PC-9 (cell line): ENCODE results near the gene BSCL2. TPM values are rescaled to one million over a fixed set of nuclear protein-coding genes. Genes with fewer than 3 reads are reported as not detected.

ENCODE experiments used
- BruUV-seq: library from RNA; stranded (reverse); fragments of 400-500 nt; replicated peaks from 2 replicates; lab custom pipeline; 2021; lab: Mats Ljungman, UMichigan
- CTCF ChIA-PET: fragments of 300-600 bp; sonication (Branson Sonifier 250); formaldehyde crosslinking; loops from one replicate; lab custom pipeline; 2022; ENCODE audit warnings: antibody characterized with exemption; lab: Charles Lee
- POLR2A ChIA-PET: fragments of 300-600 bp; sonication (Branson Sonifier 250); formaldehyde crosslinking; loops from one replicate; lab custom pipeline; 2022; ENCODE audit warnings: antibody characterized with exemption; ENCODE audit not compliant: unreplicated experiment; lab: Charles Lee
- DNase-seq, 2 experiments: peaks; one replicate each; pipeline versions ENCODE4 v3.0.0 to v3.0.0-alpha.2; 2015 to 2022; ENCODE audit warnings: mixed read lengths in 1 of 2
- H2AFZ ChIP-seq: fragments of 200-600 bp; sonication (generic); 2 replicates; pipeline ENCODE4 v1.8.1; 2017; ENCODE audit warnings: antibody characterized with exemption
- H3F3A ChIP-seq: fragments of 200-600 bp; sonication (generic); 2 replicates; pipeline ENCODE4 v1.8.1; 2017; ENCODE audit warnings: antibody characterized with exemption, mild to moderate bottlenecking, low read depth; ENCODE audit not compliant: insufficient read depth
- H3K27ac ChIP-seq: fragments of 200-600 bp; sonication (generic); 2 replicates; pipeline ENCODE4 v1.6.1; 2016; ENCODE audit warnings: mixed run types
- H3K27me3 ChIP-seq: fragments of 200-600 bp; sonication (generic); 2 replicates; pipeline ENCODE4 v1.6.1; 2016; ENCODE audit warnings: low read depth, mixed run types; ENCODE audit not compliant: insufficient read depth
- H3K36me3 ChIP-seq: fragments of 200-600 bp; sonication (generic); 2 replicates; pipeline ENCODE4 v1.6.1; 2016; ENCODE audit warnings: low read depth, mixed run types
- H3K4me1 ChIP-seq: fragments of 200-600 bp; sonication (generic); replicated peaks from 2 replicates; pipeline ENCODE4 v1.6.1; 2016; ENCODE audit warnings: mixed run types; ENCODE audit not compliant: insufficient read depth
- H3K4me2 ChIP-seq: fragments of 200-600 bp; sonication (generic); 2 replicates; pipeline ENCODE4 v1.6.1; 2017; ENCODE audit warnings: mixed run types
- H3K4me3 ChIP-seq: fragments of 200-600 bp; sonication (generic); 2 replicates; pipeline ENCODE4 v1.6.1; 2016; ENCODE audit warnings: mixed run types
- H3K79me2 ChIP-seq: fragments of 200-600 bp; sonication (generic); 2 replicates; pipeline ENCODE4 v1.6.1; 2017; ENCODE audit warnings: low read depth, mixed run types
- H3K9me2 ChIP-seq: fragments of 200-600 bp; sonication (generic); 2 replicates; pipeline ENCODE4 v1.8.1; 2017; ENCODE audit warnings: mild to moderate bottlenecking; ENCODE audit not compliant: insufficient read depth
- H3K9me3 ChIP-seq: fragments of 200-600 bp; sonication (generic); 2 replicates; pipeline ENCODE4 v1.8.1; 2016; ENCODE audit warnings: low read depth; ENCODE audit not compliant: insufficient read depth
- H4K20me1 ChIP-seq: fragments of 200-600 bp; sonication (generic); 2 replicates; pipeline ENCODE4 v1.8.1; 2017; ENCODE audit not compliant: insufficient read depth
- EZH2 ChIP-seq: fragments of 200-600 bp; sonication (generic); IDR thresholded peaks from 2 replicates; pipeline ENCODE4 v1.8.0; 2017; ENCODE audit warnings: antibody characterized with exemption, low read depth
- intact Hi-C: fragments of 100-400 bp; cut with micrococcal nuclease; formaldehyde crosslinking; loops from one replicate; pipeline ENCODE4 v1.10.0; 2022; ENCODE audit not compliant: unreplicated experiment
- total RNA-seq: library from RNA; stranded (reverse); gene quantifications from 2 replicates; pipeline ENCODE4 v1.2.3, GENCODE V29; 2021
- TF ChIP-seq, protein P1 (sequence below): fragments of 200-600 bp; sonication (generic); conservative IDR thresholded peaks from 2 replicates; pipeline ENCODE4 v1.6.1; 2017; ENCODE audit warnings: mixed run types, antibody characterized with exemption, mild to moderate bottlenecking, moderate library complexity

The BSCL2 gene
- total RNA-seq, 1 experiment from 2014 or later = 201 TPM

DNA sequence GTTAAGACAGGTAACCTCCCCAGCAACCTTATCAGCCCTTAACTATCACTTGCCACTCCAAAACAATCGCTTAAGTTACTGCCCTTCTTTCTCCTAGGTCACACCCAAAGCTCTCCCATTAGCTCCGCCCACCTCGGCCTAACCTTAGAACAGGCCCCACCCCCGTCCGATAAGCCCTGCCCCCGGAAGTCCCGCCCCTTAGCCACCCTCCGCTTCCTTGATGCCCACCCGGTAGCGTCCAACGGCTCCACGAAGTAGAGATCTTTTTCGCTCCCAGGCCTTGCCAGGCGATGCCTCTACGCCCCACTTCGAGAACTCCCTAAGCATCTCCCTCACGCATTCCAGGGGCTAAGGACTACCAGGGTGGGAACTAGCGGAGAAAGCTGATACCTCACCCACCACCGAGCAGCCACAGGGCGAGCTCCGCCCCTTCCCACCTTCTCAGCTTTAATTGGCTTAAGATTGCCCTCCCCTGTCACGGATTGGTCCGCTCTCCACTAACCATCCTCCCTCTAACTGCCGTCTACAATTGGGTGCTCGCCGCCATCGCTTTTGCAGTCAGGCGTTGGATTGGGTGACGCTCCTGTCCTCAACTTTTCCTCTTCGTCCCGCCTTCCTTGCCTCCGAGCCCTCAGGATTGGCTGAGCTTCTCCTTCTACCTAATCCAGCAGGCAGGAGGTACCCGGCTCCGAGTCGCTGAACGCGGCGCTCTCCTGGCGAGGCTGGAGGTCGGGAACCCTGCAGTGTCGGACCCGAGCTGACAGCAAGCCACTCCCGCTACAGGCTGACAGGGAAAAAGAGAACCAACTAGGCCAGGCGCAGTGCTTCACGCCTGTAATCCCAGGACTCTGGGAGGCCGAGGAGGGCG lies 46.7 kb upstream of the BSCL2 start, which contains the start of gene ZBTB3:
Gene ZBTB3, minus strand, starts transcription at position 425 of the 868 bp plus-strand sequence. CDS start 496 bp downstream, outside the sequence.
- Histone ChIP-seq H4K20me1 (no peaks in the 10 kb centered on the region), H3K4me2 (peak within 1 kb of the TSS; percentile 83), H3K36me3 (no peaks in the 10 kb centered on the region), H2AFZ (peak within 1 kb of the TSS; percentile 96), H3K27ac (peak within 1 kb of the TSS; percentile 46), H3K9me2 (no peaks in the 10 kb centered on the region), H3K4me3 (peak within 1 kb of the TSS; percentile 63), H3K4me1 (peaks cover 17% of the 10 kb centered on the region), H3K9me3 (no peaks in the 10 kb centered on the region), H3K27me3 (no peaks in the 10 kb centered on the region), H3F3A (peaks cover 29% of the 10 kb centered on the region; the same call in 1 of the 2 replicates), H3K79me2 (peaks cover 17% of the 10 kb centered on the region)
- peak; percentile 98 for DNase-seq
- POLR2A ChIA-PET = interaction anchor here (0.6 to 1.6 kb wide), 33 partner anchors 8 to 1240 kb away, joined by 3 to 50 read pairs (median 5); partner anchors contain the start of genes B3GAT3, C11orf98, CSKMT and EEF1G
- BruUV-seq = no TSS peak
- TF ChIP-seq EZH2 = no peak
- TF ChIP-seq, protein P1, sequence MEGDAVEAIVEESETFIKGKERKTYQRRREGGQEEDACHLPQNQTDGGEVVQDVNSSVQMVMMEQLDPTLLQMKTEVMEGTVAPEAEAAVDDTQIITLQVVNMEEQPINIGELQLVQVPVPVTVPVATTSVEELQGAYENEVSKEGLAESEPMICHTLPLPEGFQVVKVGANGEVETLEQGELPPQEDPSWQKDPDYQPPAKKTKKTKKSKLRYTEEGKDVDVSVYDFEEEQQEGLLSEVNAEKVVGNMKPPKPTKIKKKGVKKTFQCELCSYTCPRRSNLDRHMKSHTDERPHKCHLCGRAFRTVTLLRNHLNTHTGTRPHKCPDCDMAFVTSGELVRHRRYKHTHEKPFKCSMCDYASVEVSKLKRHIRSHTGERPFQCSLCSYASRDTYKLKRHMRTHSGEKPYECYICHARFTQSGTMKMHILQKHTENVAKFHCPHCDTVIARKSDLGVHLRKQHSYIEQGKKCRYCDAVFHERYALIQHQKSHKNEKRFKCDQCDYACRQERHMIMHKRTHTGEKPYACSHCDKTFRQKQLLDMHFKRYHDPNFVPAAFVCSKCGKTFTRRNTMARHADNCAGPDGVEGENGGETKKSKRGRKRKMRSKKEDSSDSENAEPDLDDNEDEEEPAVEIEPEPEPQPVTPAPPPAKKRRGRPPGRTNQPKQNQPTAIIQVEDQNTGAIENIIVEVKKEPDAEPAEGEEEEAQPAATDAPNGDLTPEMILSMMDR = no peak
- CTCF ChIA-PET = interaction anchor here (0.7 to 1.5 kb wide), 13 partner anchors 17 to 1551 kb away, joined by 3 to 9 read pairs (median 5); partner anchors contain the start of genes HNRNPUL2, LRRN4CL, MTA2 and SLC3A2
- intact Hi-C loops = loop anchor here (2.0 kb wide), 1 partner anchor 45 kb away; no protein-coding TSS in a partner anchor

DNA sequence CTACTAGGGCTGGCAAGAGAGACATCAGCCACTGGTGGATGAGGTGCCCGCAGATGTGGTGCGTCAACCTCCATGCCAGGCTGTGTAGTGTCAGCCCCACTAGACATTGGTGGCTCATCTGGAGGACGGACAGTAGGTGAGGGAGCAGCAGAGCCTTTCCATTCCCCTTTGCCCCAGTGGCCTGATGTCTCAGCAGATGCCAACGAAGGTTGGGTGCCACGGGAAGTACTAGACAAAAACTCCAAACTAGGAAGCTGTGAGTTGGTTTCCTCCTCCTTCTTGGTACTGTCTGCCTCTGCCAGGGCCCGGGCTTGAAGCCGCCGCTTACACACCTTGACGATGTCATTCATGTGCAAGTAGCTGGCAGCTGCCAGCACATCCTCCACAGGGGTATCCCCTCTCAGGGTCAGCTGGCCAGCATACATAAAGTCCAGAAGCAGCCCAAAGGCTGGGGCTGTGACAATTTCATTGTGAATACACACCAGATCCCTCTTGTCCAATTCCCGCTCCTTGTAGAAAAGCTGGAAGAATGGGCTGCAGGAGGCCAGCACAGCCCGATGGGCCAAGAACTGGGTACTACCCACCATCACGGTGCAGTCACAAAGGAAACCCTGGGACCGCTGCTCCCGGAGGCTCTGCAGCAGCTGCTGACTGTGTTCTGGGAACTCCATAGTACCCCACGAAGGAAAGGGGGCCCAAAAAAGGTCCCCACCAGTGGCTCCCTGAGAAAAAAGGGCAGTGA lies 45.9 kb upstream of the BSCL2 start:
- peak overlapping the region; percentile 83 for H3K4me2 ChIP-seq

More for the DNA sequence above, 45.9 kb upstream of the BSCL2 start:
- ChIA-PET CTCF (interaction anchor here (0.8 to 1.5 kb wide), 9 partner anchors 18 to 1551 kb away, joined by 3 to 9 read pairs (median 4); partner anchors contain the start of genes HNRNPUL2, MTA2, SLC3A2 and TAF6L), POLR2A (interaction anchor here (0.6 to 1.6 kb wide), 20 partner anchors 8 to 1239 kb away, joined by 3 to 50 read pairs (median 5); partner anchors contain the start of genes C11orf98, CSKMT, HNRNPUL2 and INTS5)
- Histone ChIP-seq H3K27ac (0 out of 2 replicates have a peak overlapping the region, but pooled peaks have one; percentile 11), H3K79me2 (peaks cover 17% of the 10 kb centered on the region), H3K27me3 (no peaks in the 10 kb centered on the region), H3K9me3 (no peaks in the 10 kb centered on the region), H3K36me3 (no peaks in the 10 kb centered on the region), H3F3A (peaks cover 35% of the 10 kb centered on the region), H3K4me1 (peaks cover 17% of the 10 kb centered on the region), H4K20me1 (no peaks in the 10 kb centered on the region), H2AFZ (peak overlapping the region; percentile 84; the same call in 1 of the 2 replicates), H3K9me2 (no peaks in the 10 kb centered on the region), H3K4me3 (peak overlapping the region; percentile 63)
- TSS peak; percentile 64 for BruUV-seq
- TF ChIP-seq, protein P1 = no peak
- no peak for TF ChIP-seq EZH2
- DNase-seq = no peak
- intact Hi-C loops = no loop called here
